GOT3 (cell line): ENCODE measurements around the gene CLIC5.

ENCODE experiments used
- DNase-seq: peaks from one replicate; lab custom pipeline; 2025; ENCODE audit warnings: mixed read lengths; lab: John Stamatoyannopoulos, UW

CLIC5 gene

DNA sequence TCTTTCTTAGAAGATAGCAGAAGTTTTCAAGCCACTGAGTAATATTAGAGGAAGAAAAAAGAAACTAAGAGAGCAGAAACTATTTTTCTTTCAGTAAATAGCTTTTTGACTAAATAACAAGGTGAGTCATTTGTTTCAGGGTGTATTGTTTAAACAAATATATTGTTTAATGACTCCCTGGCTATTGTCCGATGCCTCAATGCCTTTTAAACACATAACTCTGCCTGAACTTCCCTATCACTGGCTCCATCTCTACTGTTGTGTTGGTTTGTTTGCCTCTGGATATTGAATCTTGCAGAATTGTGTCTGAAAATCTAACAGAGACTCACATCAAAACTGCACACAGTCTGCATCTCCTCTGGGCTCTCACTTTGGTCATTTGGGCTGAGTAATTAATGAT, 19.6 kb upstream of the CLIC5 start:
- no peak for DNase-seq

DNA sequence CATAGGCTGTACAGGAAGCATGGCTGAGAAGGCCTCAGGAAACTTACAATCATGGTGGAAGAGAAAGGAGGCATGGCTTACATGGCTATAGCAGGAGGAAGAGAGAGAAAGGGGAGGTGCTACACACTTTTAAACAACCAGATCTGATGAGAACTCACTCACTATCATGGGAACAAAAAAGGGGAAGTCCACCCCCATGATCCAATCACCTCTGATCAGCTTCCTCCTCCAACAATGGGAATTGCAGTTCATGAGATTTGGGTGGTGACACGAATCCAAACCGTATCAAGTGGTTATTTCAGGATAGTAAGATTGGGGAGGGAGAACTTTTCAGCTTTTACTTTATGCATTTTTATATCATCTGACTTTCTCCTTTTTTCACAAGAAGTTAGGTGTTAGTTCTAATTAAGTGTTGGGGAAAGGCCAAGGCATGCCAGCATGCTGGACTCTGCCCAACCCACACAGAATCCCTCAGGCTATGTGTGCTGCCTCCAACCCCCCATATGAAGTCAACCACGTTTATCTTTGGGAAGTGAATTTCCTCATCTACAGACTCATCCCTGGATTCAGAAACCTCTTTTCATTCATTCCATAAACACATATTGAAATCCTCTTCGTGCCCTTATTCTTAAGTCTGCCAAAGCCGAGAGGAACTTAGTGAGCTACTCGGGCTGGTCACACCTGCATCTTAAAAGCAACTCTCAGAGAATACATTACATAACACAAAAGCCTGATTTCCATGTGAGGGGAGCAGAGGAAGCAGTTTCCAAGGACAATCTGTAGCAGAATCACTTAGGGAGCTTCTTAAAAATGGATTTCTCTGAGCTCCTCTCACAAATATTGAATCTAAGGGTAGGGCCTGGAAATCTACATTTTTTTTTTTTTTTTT, 16.7 kb upstream of the CLIC5 start:
- DNase-seq: no peak

DNA sequence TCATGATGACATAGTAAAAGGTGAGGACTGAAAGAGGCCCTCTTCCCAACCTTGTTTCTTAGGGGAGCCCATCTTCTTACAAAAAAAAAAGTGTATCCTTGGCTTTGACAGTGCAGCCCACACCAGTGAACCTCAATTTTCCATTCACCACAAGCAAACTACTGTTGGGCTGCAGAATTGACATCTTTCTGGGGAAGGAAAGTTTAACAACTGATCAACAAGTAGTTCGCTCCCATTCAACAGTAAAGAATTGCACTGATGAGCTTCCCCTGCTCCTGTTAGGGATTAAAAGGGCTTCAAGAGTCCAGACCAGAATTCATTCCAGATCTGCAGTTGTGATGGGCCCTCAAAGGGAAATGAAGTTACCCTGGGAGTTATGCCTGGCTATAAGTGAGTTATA, 13.9 kb upstream of the CLIC5 start:
- no peak for DNase-seq

DNA sequence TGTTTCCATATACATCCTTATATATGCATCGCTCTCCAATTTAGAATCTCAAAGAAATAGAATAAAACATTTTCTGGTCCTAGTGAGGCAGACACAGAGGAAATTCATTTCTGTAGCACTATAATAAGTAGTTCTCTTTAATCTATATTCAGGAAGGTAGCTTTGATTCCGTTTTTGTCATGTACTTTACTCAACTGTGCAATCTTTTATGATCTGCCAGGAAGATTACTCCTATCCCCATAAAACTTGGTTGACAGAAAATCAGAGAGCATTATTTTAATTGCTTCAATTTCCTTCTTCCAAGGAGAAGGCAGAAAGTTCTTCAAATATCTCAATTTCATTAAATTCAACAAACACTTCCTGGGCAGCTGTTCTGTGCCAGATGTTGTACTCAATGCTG, 10.6 kb upstream of the CLIC5 start:
- no peak for DNase-seq

DNA sequence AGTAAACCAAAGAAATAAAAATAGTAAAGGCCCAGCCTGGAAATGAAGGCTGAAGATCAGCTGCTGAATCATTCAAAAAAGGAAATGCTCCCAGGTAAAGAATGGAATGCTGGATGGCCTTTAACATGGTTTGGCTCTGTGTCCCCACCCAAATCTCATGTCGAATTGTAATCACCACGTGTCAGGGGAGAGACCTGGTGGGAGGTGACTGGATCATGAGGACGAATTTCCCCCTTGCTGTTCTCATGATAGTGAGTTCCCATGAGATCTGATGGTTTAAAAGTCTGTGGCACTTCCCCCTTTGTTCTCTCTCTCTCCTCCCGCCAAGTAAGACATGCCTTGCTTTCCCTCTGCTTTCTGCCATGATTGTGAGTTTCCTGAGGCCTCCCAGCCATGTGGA, 9.9 kb upstream of the CLIC5 start:
- no peak for DNase-seq

DNA sequence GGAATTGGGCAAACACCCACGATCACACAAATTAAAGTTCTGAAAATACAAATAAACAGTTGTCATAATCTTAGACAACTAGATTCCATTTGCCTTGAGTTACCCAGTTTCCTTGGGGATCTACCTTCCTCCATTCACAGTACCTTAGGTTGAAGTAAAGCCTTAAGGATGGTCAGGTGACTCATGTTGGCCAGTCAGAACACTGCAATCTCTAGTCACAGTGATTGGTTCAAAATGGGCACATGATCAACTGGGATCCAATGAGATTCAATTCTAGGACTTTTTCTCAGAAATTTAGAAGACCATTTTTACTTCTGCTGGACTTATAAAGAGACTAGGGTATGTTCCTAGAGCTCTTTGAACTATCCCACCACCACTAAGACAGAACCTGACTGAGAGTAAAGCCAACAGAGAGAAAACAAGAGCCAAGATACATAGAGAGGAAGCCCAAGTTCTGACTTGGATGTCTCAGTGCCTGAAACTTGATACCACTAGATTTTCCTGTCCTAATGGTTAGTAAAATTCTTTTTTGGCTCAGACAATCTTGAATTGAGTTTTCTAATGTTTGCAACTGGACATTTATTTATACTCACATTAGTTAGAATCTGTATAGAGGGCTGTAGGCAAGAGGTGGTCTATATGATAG, 8.6 kb upstream of the CLIC5 start:
- DNase-seq: no peak

DNA sequence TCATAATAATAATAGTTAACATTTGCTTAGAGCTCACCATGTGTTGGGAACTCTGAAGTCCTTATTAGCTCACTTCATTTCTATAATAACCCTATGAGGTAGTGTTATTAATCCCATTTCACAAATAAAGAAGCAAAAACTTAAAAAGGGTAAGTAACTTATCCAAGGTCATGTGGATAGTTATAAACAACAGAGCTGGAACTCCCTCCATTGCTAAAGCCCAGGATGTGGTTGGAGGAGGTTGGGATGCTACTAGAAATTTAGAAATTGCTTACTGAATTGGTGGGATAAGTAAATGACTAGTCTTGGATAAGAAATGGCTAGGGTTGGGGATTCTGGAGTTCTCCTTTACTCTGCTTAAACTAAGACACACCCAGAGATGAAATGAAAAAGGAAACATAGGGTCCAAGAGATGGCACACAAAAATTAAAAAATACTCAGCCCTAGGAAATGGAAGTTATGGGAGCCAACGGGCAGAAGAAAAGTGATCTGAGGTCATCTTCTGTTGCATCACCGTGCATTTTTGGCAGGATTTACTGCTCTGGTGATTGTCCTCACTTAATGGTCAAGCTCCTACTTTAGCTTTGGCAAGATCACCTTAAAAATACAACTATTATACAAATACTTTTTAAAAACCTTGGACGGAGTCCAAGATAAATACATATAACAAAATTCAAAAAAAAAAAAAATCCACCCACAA, 7.7 kb upstream of the CLIC5 start:
- DNase-seq: no peak

DNA sequence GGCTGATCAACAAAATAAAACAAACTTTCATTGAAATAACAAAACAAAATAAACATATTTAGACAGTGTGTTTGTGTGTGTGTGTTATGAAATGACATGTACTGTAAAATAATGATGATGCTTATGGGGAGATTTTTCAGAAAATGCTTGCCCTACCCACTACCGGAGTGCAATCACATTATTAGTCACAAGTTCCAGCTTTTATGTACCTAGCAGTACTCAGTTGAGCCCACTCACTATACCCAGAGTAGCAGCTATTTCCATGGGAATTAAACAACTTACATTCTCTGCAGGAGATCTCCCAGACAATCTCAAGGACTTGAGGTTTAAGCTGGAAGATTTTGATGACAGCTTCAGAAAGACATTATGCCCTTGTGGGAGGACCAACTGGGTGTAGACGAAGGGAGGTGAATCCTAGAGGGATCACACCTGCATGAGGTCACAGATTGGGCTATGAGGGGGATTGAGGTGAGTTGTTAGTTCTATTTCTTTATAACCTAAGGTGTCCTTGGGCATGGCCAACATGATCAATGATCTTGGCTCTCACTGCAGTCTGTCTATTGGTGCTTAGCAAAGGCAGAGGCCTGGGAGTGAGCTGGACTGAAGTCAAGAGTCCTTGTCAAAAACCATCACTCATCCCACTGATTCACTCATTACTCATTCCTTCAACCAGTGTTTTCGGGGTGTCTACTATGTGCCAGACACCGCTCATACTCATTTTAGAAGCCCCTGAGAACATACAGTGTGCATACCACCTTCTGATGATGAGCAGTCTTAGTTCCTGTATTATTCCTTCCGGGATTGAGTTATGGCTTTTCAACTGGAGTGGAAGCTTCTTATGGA, 6.7 kb upstream of the CLIC5 start:
- DNase-seq: no peak

DNA sequence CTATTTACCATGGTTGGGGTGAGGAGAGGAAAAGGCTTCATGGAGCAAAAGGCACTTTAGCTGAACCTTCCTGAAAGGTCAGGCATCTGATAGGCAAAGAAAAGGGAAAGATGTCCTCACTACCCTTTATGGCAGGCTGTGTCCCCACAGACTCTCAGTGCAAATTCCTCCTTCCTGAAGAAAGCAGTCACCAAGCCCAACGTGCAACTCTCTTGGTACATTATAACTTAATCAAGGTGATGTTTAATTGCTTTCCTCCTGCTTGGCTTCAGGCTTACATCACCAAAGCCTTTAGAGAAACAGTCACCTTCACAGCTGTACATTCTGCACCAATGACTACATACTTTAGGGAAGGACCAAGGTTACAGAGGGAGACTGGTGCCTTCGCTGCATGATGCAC, 2.1 kb upstream of the CLIC5 start:
- DNase-seq: no peak

DNA sequence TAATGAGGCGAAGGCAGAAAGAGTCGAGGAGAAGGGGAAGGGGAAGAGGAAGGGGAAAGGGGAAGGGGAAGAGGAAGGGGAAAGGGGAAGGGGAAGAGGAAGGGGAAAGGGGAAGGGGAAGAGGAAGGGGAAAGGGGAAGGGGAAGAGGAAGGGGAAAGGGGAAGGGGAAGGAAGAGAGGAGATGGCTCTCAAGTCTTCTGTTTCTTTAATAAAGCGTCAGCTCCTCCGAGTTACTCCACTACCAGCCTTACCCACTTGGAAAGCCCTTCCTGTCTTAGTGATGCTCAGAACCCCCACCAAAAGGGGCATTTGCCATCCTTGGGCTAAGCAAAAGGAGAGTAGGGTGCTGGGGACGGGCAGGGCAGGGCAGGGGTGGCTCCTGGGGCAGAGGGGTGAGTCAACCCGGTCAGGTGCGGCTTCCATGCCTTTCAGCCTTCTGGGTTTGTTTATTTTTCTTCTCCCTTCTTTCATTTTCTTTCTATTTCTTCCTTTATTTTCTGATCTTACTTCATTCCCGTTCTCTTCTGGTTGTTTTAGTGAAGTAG, 476 bp upstream of the CLIC5 start:
- DNase-seq: no peak

DNA sequence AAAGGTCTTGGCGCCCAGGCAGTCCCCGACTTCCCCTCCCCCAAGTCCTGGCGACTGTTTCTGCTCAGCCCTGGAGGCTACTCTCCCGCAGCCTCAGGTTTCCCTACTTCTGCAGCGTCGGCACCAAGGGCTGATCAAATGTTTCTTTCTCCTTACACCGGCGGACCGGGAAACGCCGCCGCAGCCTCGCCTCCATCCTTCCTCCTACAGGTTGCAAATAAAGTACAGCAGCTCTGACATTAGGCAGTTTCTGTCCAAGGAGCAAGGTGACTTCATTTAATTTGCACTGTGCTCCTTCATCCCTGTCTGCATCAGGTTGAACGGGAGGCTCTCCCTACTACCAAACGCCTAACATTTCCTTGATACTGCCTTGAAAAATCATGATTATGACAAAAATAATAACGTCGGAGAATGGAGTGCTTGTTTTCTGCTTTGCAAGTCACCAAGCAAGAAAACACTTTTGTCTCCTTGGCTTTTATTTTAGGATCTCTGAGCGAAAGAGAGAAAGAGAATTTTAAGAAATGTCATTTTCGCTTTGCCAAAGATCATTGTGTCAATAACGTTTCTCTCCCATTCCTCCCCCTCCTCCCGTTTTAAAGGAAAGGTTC, 1.0 kb downstream of the CLIC5 start:
- no peak for DNase-seq

DNA sequence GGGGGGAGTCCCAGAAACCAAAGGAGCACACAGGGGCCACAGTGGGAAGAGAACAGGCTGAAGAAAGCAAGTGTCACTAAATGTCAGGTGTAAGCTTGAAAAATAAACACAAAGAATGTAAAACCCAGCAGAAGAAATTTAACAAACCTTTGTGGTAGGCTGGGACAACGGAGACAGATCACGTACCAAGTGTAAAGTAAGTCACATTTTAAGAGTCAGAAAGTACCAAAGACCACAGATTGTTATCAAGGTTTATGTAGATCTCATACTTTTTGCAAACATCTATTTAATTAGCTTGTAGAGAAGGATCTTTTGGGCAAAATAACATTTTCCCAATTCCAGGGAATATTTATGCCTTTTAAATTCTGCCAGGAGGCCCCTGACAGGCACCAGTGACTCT, 1.6 kb downstream of the CLIC5 start:
- no peak for DNase-seq

DNA sequence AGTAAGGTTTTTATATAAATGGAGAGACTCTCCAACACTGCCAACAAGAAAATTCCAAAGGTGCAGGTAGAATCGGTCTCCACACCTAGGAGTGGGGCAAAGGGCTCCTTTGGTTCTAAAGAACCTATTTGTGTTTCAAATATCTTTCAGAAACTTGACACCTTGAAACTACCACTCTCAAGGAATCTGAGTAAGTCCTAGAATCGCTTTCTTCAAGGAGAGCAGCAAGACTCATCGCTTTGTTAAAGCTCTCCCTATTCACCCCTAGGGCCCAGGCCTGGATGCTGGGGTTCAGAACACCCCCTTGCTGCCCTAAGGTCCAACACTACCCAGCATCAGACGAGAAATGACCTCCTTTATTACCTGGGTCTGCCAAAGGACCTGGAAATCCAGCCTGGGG, 2.0 kb downstream of the CLIC5 start:
- no peak for DNase-seq

DNA sequence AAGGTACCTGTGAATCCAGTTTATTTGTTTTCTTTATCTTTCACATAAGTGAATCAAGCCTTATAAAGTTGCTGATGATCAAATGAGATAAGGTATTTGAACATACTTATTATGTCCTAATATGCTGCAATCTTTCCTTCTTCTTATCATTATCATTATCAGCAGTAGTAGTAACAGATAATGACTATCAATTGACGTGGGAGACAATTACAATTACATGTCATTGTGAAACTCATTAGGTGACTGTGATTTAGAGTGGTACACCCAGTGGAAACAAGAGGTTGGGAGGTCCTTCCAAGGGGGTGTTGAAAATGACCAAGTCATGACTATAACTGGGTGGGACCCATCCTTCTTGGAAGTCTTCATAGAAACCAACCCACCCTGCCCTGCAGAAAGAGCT, 2.8 kb downstream of the CLIC5 start:
- no peak for DNase-seq

DNA sequence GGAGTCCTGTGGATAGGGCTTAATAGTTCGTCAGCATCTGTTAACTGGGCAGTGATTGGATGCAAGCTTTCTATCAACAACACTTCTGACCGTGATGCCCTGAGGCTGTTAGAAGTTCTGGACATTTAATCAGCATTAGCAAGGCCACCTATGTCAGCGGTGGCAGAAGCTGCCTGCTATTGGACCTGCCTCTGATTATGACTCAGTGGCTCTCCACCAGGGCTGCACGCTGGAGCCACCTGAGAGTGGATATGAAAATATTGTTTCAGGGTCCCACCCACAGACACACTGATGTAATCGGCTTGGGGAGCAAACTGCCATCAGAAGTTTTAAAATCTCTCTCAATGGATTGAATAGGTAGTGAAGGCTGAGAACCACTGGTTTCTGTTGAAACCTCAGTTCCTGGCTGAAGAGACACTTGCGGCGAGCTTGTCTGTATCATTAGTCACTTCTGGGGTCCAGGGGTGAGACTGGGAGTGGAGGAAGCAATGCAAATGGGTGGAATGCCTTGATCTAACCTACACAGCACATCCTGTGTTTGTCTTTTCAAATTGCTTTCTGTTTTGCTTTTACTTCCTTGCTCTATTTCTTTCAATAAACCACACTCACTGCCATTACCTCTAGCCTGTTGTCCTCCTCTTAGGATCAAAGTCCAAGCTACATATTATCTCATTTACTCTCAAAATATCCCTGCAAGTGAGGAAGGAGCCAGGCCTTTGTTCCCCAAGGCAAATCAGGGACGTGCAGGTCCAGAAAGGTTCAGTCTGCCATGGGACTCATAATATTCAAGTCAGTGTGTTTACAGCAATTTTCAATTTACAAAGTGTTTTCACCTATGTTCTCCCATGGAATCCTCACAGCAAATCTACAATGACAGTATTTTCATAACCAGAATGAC, 4.2 kb downstream of the CLIC5 start:
- no peak for DNase-seq

DNA sequence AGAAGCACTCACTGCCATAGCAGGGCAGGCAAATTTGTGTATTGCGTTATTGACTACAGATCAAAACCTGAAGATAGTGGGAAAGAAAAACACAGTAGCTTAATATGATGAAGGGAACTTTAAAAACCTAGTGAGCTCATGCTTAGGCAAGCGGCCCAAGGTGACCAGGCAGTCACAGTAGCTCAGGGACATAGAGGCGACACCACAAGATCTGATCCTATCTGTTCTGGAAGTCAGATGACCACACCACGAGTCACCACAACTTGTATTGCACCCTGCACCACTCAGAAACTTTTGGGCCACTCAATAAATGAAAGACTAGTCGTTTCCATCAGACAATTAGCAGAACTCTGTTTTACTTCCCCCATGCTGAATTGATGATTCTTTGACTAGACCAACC, 4.9 kb downstream of the CLIC5 start:
- no peak for DNase-seq

DNA sequence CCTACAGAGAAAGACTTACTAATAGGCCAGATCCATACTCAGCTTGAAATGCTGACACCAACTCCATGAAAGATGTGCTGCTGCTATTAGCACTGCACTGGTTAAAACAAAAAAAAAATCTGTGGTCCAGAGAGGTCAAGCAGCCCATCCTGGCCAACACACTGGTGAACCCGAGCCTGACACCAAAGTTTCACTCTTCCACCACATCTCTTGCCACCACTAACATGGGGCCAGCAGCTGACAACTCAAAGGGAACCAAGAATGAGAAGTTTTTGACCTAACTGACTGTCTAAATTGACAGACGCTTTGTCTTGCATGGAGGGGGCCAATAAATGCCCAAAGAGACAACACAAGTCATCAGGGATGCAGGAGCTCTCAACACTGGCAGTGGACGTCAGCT, 5.4 kb downstream of the CLIC5 start:
- DNase-seq: no peak

DNA sequence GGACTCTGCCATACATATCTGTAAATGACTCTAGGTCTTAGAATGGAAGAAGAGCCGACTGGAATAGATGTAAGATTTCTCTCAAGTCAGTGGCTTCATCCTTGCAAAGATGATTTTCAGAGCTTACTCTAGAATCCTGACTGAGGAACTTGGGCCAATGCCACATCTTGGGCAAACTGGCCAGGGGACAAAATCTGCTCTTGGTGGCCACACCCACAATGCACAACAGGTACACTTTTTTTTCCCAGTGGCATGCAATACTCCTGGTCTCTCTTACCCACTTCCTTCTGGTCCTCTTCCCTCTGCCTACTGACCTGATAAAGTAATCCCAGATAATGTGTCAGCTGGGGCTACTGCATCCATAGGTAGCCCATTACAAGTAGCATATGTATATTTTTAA, 13.4 kb downstream of the CLIC5 start:
- DNase-seq: no peak

DNA sequence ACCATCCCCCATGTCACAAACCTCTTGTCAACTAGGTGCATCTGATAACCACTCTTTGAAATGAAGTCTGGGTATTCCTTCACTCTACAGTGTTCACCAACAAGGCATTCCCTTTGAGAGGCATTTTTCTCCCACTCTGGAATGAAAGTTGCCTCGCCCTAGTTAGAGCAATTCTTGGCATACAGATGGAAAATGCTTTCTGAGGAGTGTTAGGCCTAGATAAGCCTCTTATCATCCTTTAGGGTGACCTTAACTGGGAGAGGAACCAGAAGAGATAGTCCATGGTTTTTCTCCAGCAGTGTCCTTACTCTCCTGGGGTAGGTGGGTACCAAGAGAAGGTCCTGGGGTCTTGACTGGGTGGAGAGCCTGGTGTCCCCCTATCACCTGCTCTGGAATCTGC, 14.8 kb downstream of the CLIC5 start:
- DNase-seq: no peak

DNA sequence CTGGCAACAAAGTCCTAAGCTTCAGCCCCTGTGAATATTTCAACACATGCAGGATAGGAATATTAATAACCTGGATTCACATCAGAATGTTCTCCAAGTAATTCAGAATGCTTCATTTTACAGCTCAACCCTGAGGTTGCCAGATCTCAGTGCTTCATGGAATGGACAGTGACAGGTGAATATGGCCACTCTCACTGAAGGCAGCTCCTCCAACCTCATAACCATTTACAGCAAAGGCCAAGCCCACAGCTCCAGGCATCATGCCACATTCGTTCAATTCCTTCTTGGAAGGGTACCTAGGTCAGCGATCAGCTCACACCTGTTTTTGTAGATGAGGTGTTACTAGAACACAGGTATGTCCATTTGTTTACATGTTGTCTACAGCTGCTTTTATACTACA, 17.1 kb downstream of the CLIC5 start:
- DNase-seq: no peak
